GM23338 (cell line): ENCODE measurements around the gene KYAT1. TPM values are rescaled to one million over a fixed set of nuclear protein-coding genes. Genes with fewer than 3 reads are reported as not detected.

ENCODE experiments used
- ATAC-seq: fragments of 200-7000 bp; cut with Tn5 transposase; 3 replicates; pipeline ENCODE4 v1.9.1; 2020
- DNase-seq: peaks from one replicate; pipeline ENCODE4 v3.0.0-alpha.2; 2015; ENCODE audit warnings: low spot score
- H2AFZ ChIP-seq: fragments of 200-600 bp; sonication (generic); 2 replicates; pipeline ENCODE4 v1.8.0; 2016; ENCODE audit warnings: antibody characterized with exemption, mild to moderate bottlenecking, moderate library complexity
- H3F3A ChIP-seq: fragments of 200-600 bp; sonication (generic); replicated peaks from 2 replicates; pipeline ENCODE4 v1.8.0; 2017; ENCODE audit warnings: antibody characterized with exemption, mixed run types, low read depth
- H3K27ac ChIP-seq: fragments of 200-600 bp; sonication (generic); 2 replicates; pipeline ENCODE4 v1.6.1; 2016; ENCODE audit warnings: low read depth
- H3K27me3 ChIP-seq: fragments of 200-600 bp; sonication (generic); 2 replicates; pipeline ENCODE4 v1.8.0; 2016; ENCODE audit warnings: mild to moderate bottlenecking, mixed run types, moderate library complexity; ENCODE audit not compliant: insufficient read depth
- H3K36me3 ChIP-seq: fragments of 200-600 bp; sonication (generic); 2 replicates; pipeline ENCODE4 v1.8.0; 2016; ENCODE audit warnings: mild to moderate bottlenecking; ENCODE audit not compliant: insufficient read depth
- H3K4me1 ChIP-seq: fragments of 200-600 bp; sonication (generic); 2 replicates; pipeline ENCODE4 v1.8.0; 2016; ENCODE audit warnings: mild to moderate bottlenecking, moderate library complexity; ENCODE audit not compliant: insufficient read depth
- H3K4me2 ChIP-seq: fragments of 200-600 bp; sonication (generic); 2 replicates; pipeline ENCODE4 v1.7.1; 2017; ENCODE audit warnings: mixed run types
- H3K4me3 ChIP-seq: fragments of 200-600 bp; sonication (generic); 2 replicates; pipeline ENCODE4 v1.6.1; 2016; ENCODE audit warnings: mixed run types
- H3K79me2 ChIP-seq: fragments of 200-600 bp; sonication (generic); replicated peaks from 2 replicates; pipeline ENCODE4 v1.8.0; 2017; ENCODE audit warnings: mild to moderate bottlenecking; ENCODE audit not compliant: insufficient read depth
- H3K9me2 ChIP-seq: fragments of 200-600 bp; sonication (generic); 2 replicates; pipeline ENCODE4 v1.8.0; 2017; ENCODE audit not compliant: insufficient read depth
- H4K20me1 ChIP-seq: fragments of 200-600 bp; sonication (generic); replicated peaks from 2 replicates; pipeline ENCODE4 v1.8.0; 2017; ENCODE audit warnings: mild to moderate bottlenecking; ENCODE audit not compliant: insufficient read depth
- H3K27ac Mint-ChIP-seq: 2 replicates; pipeline ENCODE4 v1.8.0; 2020; ENCODE audit warnings: inconsistent platforms, mild to moderate bottlenecking, moderate library complexity, mixed read lengths
- H3K27me3 Mint-ChIP-seq: 3 replicates; pipeline ENCODE4 v1.8.0; 2022; ENCODE audit warnings: low read depth, mild to moderate bottlenecking, moderate library complexity, mixed read lengths, inconsistent platforms; ENCODE audit not compliant: insufficient read depth, poor library complexity
- H3K36me3 Mint-ChIP-seq: 3 replicates; pipeline ENCODE4 v1.8.0; 2021; ENCODE audit warnings: low read depth, mild to moderate bottlenecking, inconsistent platforms, moderate library complexity, mixed read lengths
- H3K4me1 Mint-ChIP-seq: 3 replicates; pipeline ENCODE4 v1.8.0; 2020; ENCODE audit warnings: mild to moderate bottlenecking, inconsistent platforms, mixed read lengths
- H3K4me3 Mint-ChIP-seq: 3 replicates; pipeline ENCODE4 v1.8.0; 2021; ENCODE audit warnings: moderate library complexity, mild to moderate bottlenecking, inconsistent platforms, mixed read lengths
- H3K9me3 Mint-ChIP-seq: 3 replicates; pipeline ENCODE4 v1.8.0; 2020; ENCODE audit warnings: moderate library complexity, mild to moderate bottlenecking, inconsistent platforms, mixed read lengths
- CREB1 ChIP-seq: fragments of 250-450 bp; sonication (Bioruptor Pico); IDR thresholded peaks from 2 replicates; pipeline ENCODE4 v1.5.0; 2020; ENCODE audit warnings: low read depth, mild to moderate bottlenecking, moderate library complexity
- CTCF ChIP-seq, 2 experiments: fragments of 200-600 bp in 1 of 2; sonication (generic) in 1 of 2; conservative IDR thresholded peaks; 2 replicates each; pipeline versions ENCODE4 v1.5.1 to v1.6.1; 2016 to 2017; ENCODE audit warnings: antibody characterized with exemption in 2 of 2, low read depth in 2 of 2, mild to moderate bottlenecking in 2 of 2, moderate library complexity in 1 of 2
- ETS1 ChIP-seq: IDR thresholded peaks from 2 replicates; pipeline ENCODE4 v1.6.1; 2016; ENCODE audit warnings: antibody characterized with exemption
- EZH2phosphoT487 ChIP-seq: fragments of 200-600 bp; sonication (generic); IDR thresholded peaks from one replicate; pipeline ENCODE4 v1.8.1; 2018; ENCODE audit warnings: antibody characterized with exemption; ENCODE audit not compliant: unreplicated experiment
- POLR2AphosphoS5 ChIP-seq: IDR thresholded peaks from 2 replicates; pipeline ENCODE4 v1.6.1; 2016; ENCODE audit warnings: antibody characterized with exemption, low read depth
- REST ChIP-seq: IDR thresholded peaks from one replicate; pipeline ENCODE4 v1.6.1; 2018; ENCODE audit warnings: antibody characterized with exemption; ENCODE audit not compliant: unreplicated experiment
- STAT1 ChIP-seq: IDR thresholded peaks from one replicate; pipeline ENCODE4 v1.6.1; 2016; ENCODE audit warnings: antibody characterized with exemption; ENCODE audit not compliant: unreplicated experiment
- ZNF114 ChIP-seq: fragments of 250-450 bp; sonication (Bioruptor Pico); IDR thresholded peaks from 2 replicates; pipeline ENCODE4 v1.5.0; 2020; ENCODE audit warnings: mild to moderate bottlenecking, moderate library complexity
- ZNF462 ChIP-seq: fragments of 250-450 bp; sonication (Bioruptor Pico); IDR thresholded peaks from 2 replicates; pipeline ENCODE4 v1.5.0; 2020; ENCODE audit warnings: mild to moderate bottlenecking, moderate library complexity
- polyA plus RNA-seq: library from polyadenylated mRNA; unstranded; fragments of >200 nt; fragmentation: Nextera tagmentation; extraction: Ambion mirVana; gene quantifications from 2 replicates; pipeline ENCODE4 v1.2.1, GENCODE V29; 2016
- total RNA-seq: library from RNA; depleted of rRNA; stranded (reverse); fragments of >200 nt; shearing (Covaris generic); gene quantifications from 2 replicates; pipeline ENCODE4 v1.2.3, GENCODE V29; 2014

The KYAT1 gene
- total and polyA plus RNA-seq, 2 experiments from 2014 or later, result 26.1 to 34.0 TPM

GRCh38 chr9:128885798-128886197 is 4.0 kb upstream of the KYAT1 start (continued):
- TF ChIP-seq REST, result no peak

- peaks cover 36% of the 10 kb centered on the region for H3F3A ChIP-seq
- H3K4me3 Mint-ChIP-seq, result peak overlapping the region; percentile 37; the same call in 1 of the 3 replicates
- peak overlapping the region; percentile 63; the same call in 1 of the 2 replicates for H3K27ac ChIP-seq
- H3K27me3 Mint-ChIP-seq, result peaks cover 30% of the 10 kb centered on the region
- no peak for DNase-seq
- H3K27me3 ChIP-seq, result no peaks in the 10 kb centered on the region
- H3K4me1 Mint-ChIP-seq, result peaks cover 64% of the 10 kb centered on the region
- H3K4me1 ChIP-seq, result peaks cover 23% of the 10 kb centered on the region
- no peaks in the 10 kb centered on the region for H3K9me2 ChIP-seq
- H3K27ac Mint-ChIP-seq, result peak overlapping the region; percentile 93
- H3K36me3 Mint-ChIP-seq, result peaks cover 62% of the 10 kb centered on the region
- H3K4me2 ChIP-seq, result no peak overlapping the region
- TF ChIP-seq ZNF114 (CRISPR knock-in tag) (no peak), ZNF462 (CRISPR knock-in tag) (no peak), CREB1 (CRISPR knock-in tag) (no peak), CTCF (conservative IDR thresholded peaks at IDR 0.05; ENCODE audit: low read depth in 2 of 2) (no peak), ETS1 (no peak), EZH2phosphoT487 (no peak), STAT1 (no peak), POLR2AphosphoS5 (no peak)
- H3K9me3 Mint-ChIP-seq, result no peaks in the 10 kb centered on the region
- H3K36me3 ChIP-seq, result no peaks in the 10 kb centered on the region; the same call in 1 of the 2 replicates
- H2AFZ ChIP-seq, result no peak overlapping the region
- no peak for ATAC-seq
- peaks cover 12% of the 10 kb centered on the region for H4K20me1 ChIP-seq
- H3K79me2 ChIP-seq, result peaks cover 94% of the 10 kb centered on the region
- H3K4me3 ChIP-seq, result no peak overlapping the region
Measured at GRCh38 chr9:128885376-128885775, 3.6 kb upstream of the KYAT1 start.
